GM21423 (cell line): ENCODE data around the gene PTP4A2.

Source experiments
- ATAC-seq: cut with Tn5 transposase; IDR thresholded peaks from one replicate; pipeline ENCODE4 v1.9.1; 2021; ENCODE audit warnings: mild to moderate bottlenecking, moderate library complexity; ENCODE audit not compliant: unreplicated experiment

Gene PTP4A2

DNA sequence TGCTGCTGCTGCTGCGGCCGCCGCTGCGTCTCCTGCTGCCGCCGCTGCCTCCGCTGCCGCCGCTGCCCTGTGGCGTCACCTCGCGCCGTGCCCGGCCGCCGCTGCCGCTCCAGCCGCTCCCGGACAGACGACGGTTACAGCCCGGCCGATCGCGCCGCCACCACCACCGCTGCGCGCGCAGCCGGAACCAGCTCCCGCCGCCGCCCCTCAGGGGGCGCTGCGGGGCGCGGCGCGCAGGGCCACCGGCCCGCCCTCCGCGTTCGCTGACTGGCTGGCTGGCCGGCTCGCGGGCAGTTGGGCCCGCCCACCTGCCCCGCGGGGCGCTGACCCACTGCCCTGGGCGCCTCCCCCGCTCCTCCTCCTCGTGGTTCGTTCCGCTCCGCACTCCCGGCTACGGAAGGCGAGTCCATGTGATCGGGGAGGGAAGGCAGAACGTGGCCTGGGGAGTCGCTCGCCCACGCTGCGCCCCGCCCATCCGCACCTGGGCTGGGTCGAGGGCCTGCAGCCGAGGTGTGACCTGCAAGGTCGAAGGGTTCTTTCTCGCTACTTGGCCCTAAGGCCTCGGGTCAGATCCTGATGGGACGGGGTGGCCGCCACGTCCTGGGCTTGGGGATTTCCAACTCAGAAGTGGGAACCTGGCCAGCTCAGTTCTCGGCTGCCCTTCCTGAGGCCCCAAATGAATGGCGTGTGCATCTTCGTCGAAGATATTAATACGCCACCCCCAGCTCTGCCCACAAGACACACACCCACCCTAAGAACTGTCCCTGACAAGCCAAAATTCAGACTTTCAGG is at the start of gene PTP4A2:
PTP4A2 (minus strand) TSS at position 185 of the 792 bp plus-strand sequence. CDS start 19,303 bp downstream, outside the sequence.
- peak; percentile 72 for ATAC-seq

DNA sequence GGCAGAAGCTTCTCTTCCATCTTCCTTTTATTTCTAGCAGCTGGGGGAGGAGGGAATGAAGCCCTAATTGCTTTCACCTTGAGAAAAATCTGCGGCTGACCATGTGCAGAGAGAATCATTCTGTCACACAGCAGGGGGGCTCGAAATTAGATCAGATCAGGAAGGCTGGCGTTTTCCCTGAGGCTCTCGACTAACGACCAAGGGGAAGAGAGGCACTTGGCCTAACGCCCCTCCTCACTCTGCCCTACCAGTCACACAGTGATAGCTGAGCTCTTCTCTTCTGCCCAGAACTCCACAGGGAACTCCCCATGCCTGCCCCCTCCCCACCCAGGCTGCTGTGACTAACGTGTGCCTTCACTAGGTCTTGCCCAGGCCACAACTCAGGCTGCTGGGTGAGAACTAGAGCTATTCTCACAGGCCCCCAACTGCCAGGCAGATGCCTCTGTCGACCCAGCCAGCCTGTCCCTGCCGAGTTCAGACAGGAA is 49.0 kb upstream of the PTP4A2 start:
- ATAC-seq, result no peak

- ATAC-seq, result no peak
Observed at GRCh38 chr1:31985430-31985829, 47.3 kb upstream of the PTP4A2 start.

- no peak for ATAC-seq
Observed at GRCh38 chr1:31984419-31985347, 46.5 kb upstream of the PTP4A2 start.

- no peak for ATAC-seq
Observed at GRCh38 chr1:31981972-31982371, 43.8 kb upstream of the PTP4A2 start.

- ATAC-seq, result no peak
Observed at GRCh38 chr1:31981456-31981839, 43.3 kb upstream of the PTP4A2 start.

DNA sequence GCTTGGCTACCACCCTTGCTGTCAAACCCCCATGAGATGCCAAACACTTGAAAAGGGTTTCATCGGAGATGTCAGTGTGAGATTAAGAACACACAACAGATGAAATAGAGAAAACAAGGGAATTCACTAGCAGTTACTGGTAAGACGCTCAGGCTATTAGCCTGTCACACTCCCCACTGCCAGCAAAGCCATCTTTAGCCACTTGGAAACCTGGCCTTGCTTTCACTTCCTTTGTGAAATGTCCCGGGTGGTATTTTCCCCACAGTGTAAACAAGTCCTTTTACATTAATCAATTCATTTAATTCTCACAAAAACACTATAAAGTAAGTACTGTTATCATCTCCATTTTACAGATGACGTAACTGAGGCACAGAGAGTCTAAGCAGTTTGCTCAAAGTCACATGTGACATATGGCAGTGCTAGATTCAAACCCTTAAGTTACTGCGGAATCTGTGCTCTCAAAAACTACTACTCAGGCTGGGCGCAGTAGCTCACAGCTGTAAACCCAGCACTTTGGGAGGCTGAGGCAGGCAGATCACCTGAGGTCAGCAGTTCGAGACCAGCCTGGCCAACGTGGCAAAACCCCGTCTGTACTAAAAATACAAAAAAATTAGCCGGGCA is 42.8 kb upstream of the PTP4A2 start:
- ATAC-seq, result peak; percentile 43

GRCh38 chr1:31978843-31979400 is 40.8 kb upstream of the PTP4A2 start:
- no peak for ATAC-seq

DNA sequence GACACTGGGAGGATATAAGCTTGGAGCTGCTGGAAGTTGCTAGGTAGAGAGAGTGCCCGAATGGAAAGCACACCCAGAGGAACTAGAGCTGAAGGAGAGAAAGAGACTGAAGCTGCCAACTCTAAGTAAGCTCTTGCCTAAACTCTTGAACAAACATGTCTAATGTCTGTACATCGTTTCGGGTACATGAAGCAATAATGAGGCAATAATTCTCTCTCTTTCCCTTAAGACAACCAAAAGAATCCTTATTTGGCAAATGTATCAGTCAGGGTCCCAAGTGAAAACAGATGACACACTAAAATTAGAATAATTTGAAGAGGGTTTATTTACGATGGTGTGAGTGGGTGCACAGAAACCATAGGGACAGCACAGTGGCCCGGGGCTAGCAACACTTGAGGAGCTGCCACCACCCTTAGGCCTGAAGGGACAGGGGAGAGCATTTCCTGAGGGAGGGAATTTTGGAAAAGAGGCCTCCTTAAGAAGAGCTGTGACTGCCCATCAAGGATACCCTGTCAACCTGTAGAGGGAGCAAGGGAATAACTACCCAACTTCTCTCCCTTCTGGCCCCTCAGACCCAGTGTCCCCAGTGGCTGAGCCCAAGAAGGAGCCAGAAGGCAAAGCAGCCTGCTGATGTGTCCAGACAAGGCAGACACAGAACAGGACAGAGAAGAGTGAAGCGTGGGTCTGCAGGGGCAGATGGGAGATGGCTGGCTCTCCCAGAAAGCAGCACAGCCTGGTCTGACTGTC is 39.4 kb upstream of the PTP4A2 start:
- ATAC-seq, result no peak

- no peak for ATAC-seq
Observed at GRCh38 chr1:31976401-31976800, 38.2 kb upstream of the PTP4A2 start.

- no peak for ATAC-seq
Observed at GRCh38 chr1:31970873-31971272, 32.7 kb upstream of the PTP4A2 start.

GRCh38 chr1:31961536-31961935 is 23.4 kb upstream of the PTP4A2 start:
- ATAC-seq, result no peak

GRCh38 chr1:31959521-31960340 is 21.6 kb upstream of the PTP4A2 start:
- ATAC-seq, result no peak

- no peak for ATAC-seq
Observed at GRCh38 chr1:31957701-31958674, 19.8 kb upstream of the PTP4A2 start.

GRCh38 chr1:31955917-31956736 is 18.0 kb upstream of the PTP4A2 start:
- peak; percentile 60 for ATAC-seq

DNA sequence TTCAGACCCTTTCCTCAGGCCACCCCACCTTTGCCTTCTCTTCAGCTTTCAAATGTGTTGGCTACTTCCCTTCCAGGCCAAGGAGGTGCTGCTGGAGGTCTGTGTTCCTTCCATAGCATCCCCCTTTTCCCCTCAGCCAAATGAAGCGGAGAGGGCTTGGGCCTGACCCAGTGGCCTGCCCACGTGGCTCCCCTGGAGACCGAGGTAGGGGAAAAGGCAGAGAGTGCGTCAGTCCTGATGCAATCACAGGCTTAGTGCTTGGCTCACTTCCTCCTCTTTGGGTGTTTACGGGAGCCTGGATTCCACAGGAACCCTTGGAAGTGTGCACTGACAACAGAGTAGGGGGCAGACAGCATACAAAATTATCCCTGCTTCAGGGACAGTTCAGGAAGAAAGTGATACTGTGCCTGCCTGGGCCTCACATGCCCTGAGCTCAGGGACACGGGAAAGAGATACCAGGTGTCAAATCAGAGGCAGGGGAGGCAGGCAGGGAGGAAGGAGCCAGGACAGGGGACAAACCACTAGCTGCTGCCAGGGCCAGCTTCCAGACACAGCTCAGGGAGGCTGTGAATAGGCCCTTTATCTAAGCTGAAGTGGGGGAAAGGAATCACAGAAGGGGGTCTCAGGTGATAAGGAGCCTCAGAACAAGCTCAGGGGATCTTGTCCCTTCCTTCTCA is 16.6 kb upstream of the PTP4A2 start:
- ATAC-seq, result no peak

GRCh38 chr1:31952825-31953220 is 14.7 kb upstream of the PTP4A2 start:
- no peak for ATAC-seq
